ENCODE data around the gene DYNLL2.

The DYNLL2 gene

GRCh38 chr17:58079300-58080033 lies 3.8 kb upstream of the DYNLL2 start:
- H3K27me3 ChIP-seq (ENCODE audit: insufficient read depth, low read depth, severe bottlenecking) = no peaks in the 10 kb centered on the region
- H3K9me3 ChIP-seq (ENCODE audit: severe bottlenecking) = no peaks in the 10 kb centered on the region
- H3K27ac ChIP-seq = no peak overlapping the region
- peaks cover 3% of the 10 kb centered on the region for H3K36me3 ChIP-seq
- TF ChIP-seq CTCF (IDR thresholded peaks at IDR 0.05; ENCODE audit: low read depth, low read length) = no peak
- no peak overlapping the region for H3K4me3 ChIP-seq (ENCODE audit: low read depth, low read length)
- DNase-seq = no peak

GRCh38 chr17:58081646-58082340 lies 1.4 kb upstream of the DYNLL2 start:
- no peaks in the 10 kb centered on the region for H3K9me3 ChIP-seq (ENCODE audit: severe bottlenecking)
- peak; percentile 76 for DNase-seq
- H3K27me3 ChIP-seq (ENCODE audit: insufficient read depth, low read depth, severe bottlenecking) = no peaks in the 10 kb centered on the region
- peaks cover 23% of the 10 kb centered on the region for H3K36me3 ChIP-seq
- TF ChIP-seq CTCF (IDR thresholded peaks at IDR 0.05; ENCODE audit: low read depth, low read length) = no peak
- H3K27ac ChIP-seq = peak overlapping the region; percentile 95
- H3K4me3 ChIP-seq (ENCODE audit: low read depth, low read length) = no peak overlapping the region

- peak overlapping the region; percentile 95 for H3K27ac ChIP-seq
- TF ChIP-seq CTCF (IDR thresholded peaks at IDR 0.05; ENCODE audit: low read depth, low read length) = no peak
- no peak for DNase-seq
- peak overlapping the region; percentile 13 for H3K4me3 ChIP-seq (ENCODE audit: low read depth, low read length)
- peaks cover 29% of the 10 kb centered on the region for H3K36me3 ChIP-seq
- H3K9me3 ChIP-seq (ENCODE audit: severe bottlenecking) = no peaks in the 10 kb centered on the region
- H3K27me3 ChIP-seq (ENCODE audit: insufficient read depth, low read depth, severe bottlenecking) = no peaks in the 10 kb centered on the region
These were observed 814 bp upstream of the DYNLL2 start for GRCh38 chr17:58082341-58082869.

GRCh38 chr17:58083491-58084316 lies 485 bp downstream of the DYNLL2 start:
- peak overlapping the region; percentile 85 for H3K4me3 ChIP-seq (ENCODE audit: low read depth, low read length)
- DNase-seq = peak; percentile 52
- no peak for TF ChIP-seq CTCF (IDR thresholded peaks at IDR 0.05; ENCODE audit: low read depth, low read length)
- peaks cover 42% of the 10 kb centered on the region for H3K36me3 ChIP-seq
- H3K27ac ChIP-seq = peak overlapping the region; percentile 91
- no peaks in the 10 kb centered on the region for H3K9me3 ChIP-seq (ENCODE audit: severe bottlenecking)
- no peaks in the 10 kb centered on the region for H3K27me3 ChIP-seq (ENCODE audit: insufficient read depth, low read depth, severe bottlenecking)

- H3K9me3 ChIP-seq (ENCODE audit: severe bottlenecking) = no peaks in the 10 kb centered on the region
- peak; percentile 58 for TF ChIP-seq CTCF (IDR thresholded peaks at IDR 0.05; ENCODE audit: low read depth, low read length)
- H3K4me3 ChIP-seq (ENCODE audit: low read depth, low read length) = peak overlapping the region; percentile 85
- H3K27me3 ChIP-seq (ENCODE audit: insufficient read depth, low read depth, severe bottlenecking) = no peaks in the 10 kb centered on the region
- H3K36me3 ChIP-seq = peaks cover 50% of the 10 kb centered on the region
- H3K27ac ChIP-seq = peak overlapping the region; percentile 91
- peak; percentile 50 for DNase-seq
These were observed 1.2 kb downstream of the DYNLL2 start for GRCh38 chr17:58084317-58084981.

Data from WERI-Rb-1 (cell line).